GM21367 (cell line): Measurements from ENCODE around the gene TSEN2.

Experiments used
- ATAC-seq: cut with Tn5 transposase; IDR thresholded peaks from one replicate; pipeline ENCODE4 v1.9.1; 2021; ENCODE audit not compliant: unreplicated experiment

TSEN2 gene

GRCh38 chr3:12582730-12583129 is 98.5 kb downstream of the TSEN2 start:
- no peak for ATAC-seq
